ENCODE results near the gene SKAP1.

DNA sequence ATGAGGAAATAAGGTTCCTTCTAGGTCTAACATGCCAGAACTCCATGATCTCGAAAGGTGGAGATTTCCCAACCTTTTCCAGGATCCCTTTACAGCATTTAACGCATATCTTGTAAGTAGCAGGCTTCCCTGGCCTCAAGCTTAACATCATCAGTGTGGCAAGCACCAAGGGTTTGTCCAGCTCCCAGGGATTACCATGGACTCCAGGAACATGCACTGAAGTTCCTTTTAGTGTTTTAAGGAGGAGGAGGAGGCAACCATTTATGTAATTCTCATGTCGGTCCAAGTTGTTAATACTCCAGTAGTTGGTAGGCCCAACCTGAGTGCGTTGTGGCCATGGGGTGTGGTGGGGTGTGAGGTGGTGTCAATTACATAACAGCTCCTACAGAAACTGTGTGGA is 11.8 kb upstream of the SKAP1 start:
- TF ChIP-seq, protein P1, sequence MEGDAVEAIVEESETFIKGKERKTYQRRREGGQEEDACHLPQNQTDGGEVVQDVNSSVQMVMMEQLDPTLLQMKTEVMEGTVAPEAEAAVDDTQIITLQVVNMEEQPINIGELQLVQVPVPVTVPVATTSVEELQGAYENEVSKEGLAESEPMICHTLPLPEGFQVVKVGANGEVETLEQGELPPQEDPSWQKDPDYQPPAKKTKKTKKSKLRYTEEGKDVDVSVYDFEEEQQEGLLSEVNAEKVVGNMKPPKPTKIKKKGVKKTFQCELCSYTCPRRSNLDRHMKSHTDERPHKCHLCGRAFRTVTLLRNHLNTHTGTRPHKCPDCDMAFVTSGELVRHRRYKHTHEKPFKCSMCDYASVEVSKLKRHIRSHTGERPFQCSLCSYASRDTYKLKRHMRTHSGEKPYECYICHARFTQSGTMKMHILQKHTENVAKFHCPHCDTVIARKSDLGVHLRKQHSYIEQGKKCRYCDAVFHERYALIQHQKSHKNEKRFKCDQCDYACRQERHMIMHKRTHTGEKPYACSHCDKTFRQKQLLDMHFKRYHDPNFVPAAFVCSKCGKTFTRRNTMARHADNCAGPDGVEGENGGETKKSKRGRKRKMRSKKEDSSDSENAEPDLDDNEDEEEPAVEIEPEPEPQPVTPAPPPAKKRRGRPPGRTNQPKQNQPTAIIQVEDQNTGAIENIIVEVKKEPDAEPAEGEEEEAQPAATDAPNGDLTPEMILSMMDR (IDR thresholded peaks at IDR 0.05; ENCODE audit: insufficient read depth, low read depth, low read length) = no peak
- no peak for TF ChIP-seq EZH2 (IDR thresholded peaks at IDR 0.05; ENCODE audit: insufficient read depth, low read length)
